Panc1 (cell line): ENCODE measurements around the gene OTOG. TPM values are rescaled to one million over a fixed set of nuclear protein-coding genes. Genes with fewer than 3 reads are reported as not detected.

Source experiments
- ATAC-seq: fragments of 200-7000 bp; cut with Tn5 transposase; 2 replicates; pipeline ENCODE4 v1.9.1; 2020; ENCODE audit warnings: mild to moderate bottlenecking, moderate library complexity
- BruUV-seq: library from RNA; stranded (reverse); fragments of 400-500 nt; replicated peaks from 2 replicates; lab custom pipeline; 2021; lab: Mats Ljungman, UMichigan
- CTCF ChIA-PET: fragments of 300-600 bp; sonication (Branson Sonifier 250); formaldehyde crosslinking; loops from one replicate; lab custom pipeline; 2022; ENCODE audit warnings: antibody characterized with exemption; lab: Charles Lee
- POLR2A ChIA-PET: fragments of 300-600 bp; sonication (Branson Sonifier 250); formaldehyde crosslinking; loops from one replicate; lab custom pipeline; 2022; ENCODE audit warnings: antibody characterized with exemption; lab: Charles Lee
- DNase-seq: peaks from one replicate; pipeline ENCODE4 v3.0.0-alpha.2; 2010; ENCODE audit warnings: low read depth, low spot score
- H3K27ac ChIP-seq: 2 replicates; pipeline ENCODE4 v1.5.1; 2011; ENCODE audit warnings: mild to moderate bottlenecking, low read length, inconsistent platforms
- H3K27me3 ChIP-seq: fragments of 200-500 bp; sonication (Bioruptor generic); 2 replicates; pipeline ENCODE4 v1.6.0; 2014; ENCODE audit warnings: low read length, inconsistent platforms; ENCODE audit not compliant: control insufficient read depth, insufficient read depth
- H3K36me3 ChIP-seq: fragments of 200-500 bp; sonication (Bioruptor generic); 2 replicates; pipeline ENCODE4 v1.5.1; 2014; ENCODE audit warnings: inconsistent platforms, mild to moderate bottlenecking, low read length, moderate library complexity; ENCODE audit not compliant: control insufficient read depth, insufficient read depth
- H3K4me1 ChIP-seq: 2 replicates; pipeline ENCODE4 v1.5.1; 2011; ENCODE audit warnings: inconsistent platforms, mild to moderate bottlenecking, low read length, moderate library complexity; ENCODE audit not compliant: control insufficient read depth, insufficient read depth
- H3K4me3 ChIP-seq, 2 experiments: 2 replicates each; pipeline ENCODE4 v1.5.1; 2011 to 2012; ENCODE audit warnings: low read depth in 2 of 2, low read length in 2 of 2, mild to moderate bottlenecking in 2 of 2, inconsistent platforms in 1 of 2, moderate library complexity in 1 of 2
- H3K9me3 ChIP-seq: fragments of 200-500 bp; sonication (Bioruptor generic); 2 replicates; pipeline ENCODE4 v1.5.1; 2014; ENCODE audit warnings: low read depth, mild to moderate bottlenecking, inconsistent platforms, low read length, moderate library complexity; ENCODE audit not compliant: control insufficient read depth, insufficient read depth
- CTCF ChIP-seq: fragments of 450-650 bp; IDR thresholded peaks from 2 replicates; pipeline ENCODE4 v1.5.1; 2017; ENCODE audit warnings: mild to moderate bottlenecking
- POLR2AphosphoS5 ChIP-seq: IDR thresholded peaks from 2 replicates; pipeline ENCODE4 v1.6.1; 2012; ENCODE audit warnings: mild to moderate bottlenecking, low read depth, low read length, moderate library complexity
- SIN3A ChIP-seq: IDR thresholded peaks from 2 replicates; pipeline ENCODE4 v1.6.1; 2012; ENCODE audit warnings: low read depth, mild to moderate bottlenecking, low read length, moderate library complexity, borderline replicate concordance; ENCODE audit not compliant: insufficient read depth
- TCF7L2 ChIP-seq: IDR thresholded peaks from 2 replicates; pipeline ENCODE4 v1.6.1; 2011; ENCODE audit warnings: mild to moderate bottlenecking, low read depth, low read length, inconsistent platforms
- in situ Hi-C: cut with HindIII; loops from 2 replicates; pipeline ENCODE4 v1.10.0; 2016; ENCODE audit warnings: low sequenced_read_pairs, low pct_unique_long_range_greater_than_20kb
- intact Hi-C: fragments of 100-400 bp; cut with micrococcal nuclease; formaldehyde crosslinking; loops from one replicate; pipeline ENCODE4 v1.10.0; 2022; ENCODE audit not compliant: unreplicated experiment
- total RNA-seq: library from RNA; stranded (reverse); gene quantifications from one replicate; pipeline ENCODE4 v1.2.1, GENCODE V29; 2021; ENCODE audit not compliant: unreplicated experiment
- TF ChIP-seq, protein P1 (sequence below), 2 experiments: IDR thresholded peaks; 2 replicates each; pipeline ENCODE4 v1.6.1; 2011 to 2012; ENCODE audit warnings: low read depth in 2 of 2, control low read depth in 1 of 2, low read length in 1 of 2, mild to moderate bottlenecking in 1 of 2, moderate library complexity in 1 of 2; ENCODE audit not compliant: insufficient read depth in 1 of 2

OTOG gene
- total RNA-seq, 1 experiment from 2014 or later, result not detected

DNA sequence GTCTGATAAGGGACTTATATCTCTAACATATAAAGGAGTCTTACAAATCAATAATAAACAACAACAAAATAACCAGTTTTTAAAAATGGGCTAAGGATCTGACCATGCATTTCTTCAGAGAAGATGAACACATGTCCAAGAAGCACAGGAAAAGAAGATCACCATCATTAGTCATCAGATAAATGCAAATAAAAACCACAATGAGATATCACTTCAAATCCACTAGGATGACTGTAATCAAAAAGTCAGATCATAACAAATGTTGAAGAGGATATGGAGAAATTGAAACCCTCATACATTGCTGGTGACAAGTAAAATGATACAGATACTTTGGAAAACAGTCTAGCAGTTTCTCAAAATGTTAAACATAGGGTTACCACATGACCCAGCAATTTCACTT is 111.2 kb downstream of the OTOG start:
- Histone ChIP-seq H3K27me3 (no peaks in the 10 kb centered on the region; the same call in 1 of the 2 replicates), H3K4me1 (no peaks in the 10 kb centered on the region), H3K9me3 (peaks cover 9% of the 10 kb centered on the region), H3K36me3 (no peaks in the 10 kb centered on the region), H3K4me3 (no peak overlapping the region), H3K27ac (no peak overlapping the region)
- TF ChIP-seq POLR2AphosphoS5, result no peak
- TF ChIP-seq SIN3A, result no peak
- TF ChIP-seq TCF7L2, result no peak
- TF ChIP-seq, protein P1, sequence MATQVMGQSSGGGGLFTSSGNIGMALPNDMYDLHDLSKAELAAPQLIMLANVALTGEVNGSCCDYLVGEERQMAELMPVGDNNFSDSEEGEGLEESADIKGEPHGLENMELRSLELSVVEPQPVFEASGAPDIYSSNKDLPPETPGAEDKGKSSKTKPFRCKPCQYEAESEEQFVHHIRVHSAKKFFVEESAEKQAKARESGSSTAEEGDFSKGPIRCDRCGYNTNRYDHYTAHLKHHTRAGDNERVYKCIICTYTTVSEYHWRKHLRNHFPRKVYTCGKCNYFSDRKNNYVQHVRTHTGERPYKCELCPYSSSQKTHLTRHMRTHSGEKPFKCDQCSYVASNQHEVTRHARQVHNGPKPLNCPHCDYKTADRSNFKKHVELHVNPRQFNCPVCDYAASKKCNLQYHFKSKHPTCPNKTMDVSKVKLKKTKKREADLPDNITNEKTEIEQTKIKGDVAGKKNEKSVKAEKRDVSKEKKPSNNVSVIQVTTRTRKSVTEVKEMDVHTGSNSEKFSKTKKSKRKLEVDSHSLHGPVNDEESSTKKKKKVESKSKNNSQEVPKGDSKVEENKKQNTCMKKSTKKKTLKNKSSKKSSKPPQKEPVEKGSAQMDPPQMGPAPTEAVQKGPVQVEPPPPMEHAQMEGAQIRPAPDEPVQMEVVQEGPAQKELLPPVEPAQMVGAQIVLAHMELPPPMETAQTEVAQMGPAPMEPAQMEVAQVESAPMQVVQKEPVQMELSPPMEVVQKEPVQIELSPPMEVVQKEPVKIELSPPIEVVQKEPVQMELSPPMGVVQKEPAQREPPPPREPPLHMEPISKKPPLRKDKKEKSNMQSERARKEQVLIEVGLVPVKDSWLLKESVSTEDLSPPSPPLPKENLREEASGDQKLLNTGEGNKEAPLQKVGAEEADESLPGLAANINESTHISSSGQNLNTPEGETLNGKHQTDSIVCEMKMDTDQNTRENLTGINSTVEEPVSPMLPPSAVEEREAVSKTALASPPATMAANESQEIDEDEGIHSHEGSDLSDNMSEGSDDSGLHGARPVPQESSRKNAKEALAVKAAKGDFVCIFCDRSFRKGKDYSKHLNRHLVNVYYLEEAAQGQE (IDR thresholded peaks at IDR 0.05; ENCODE audit: insufficient read depth in 1 of 2, low read depth in 2 of 2, low read length in 1 of 2), result no peak
- TF ChIP-seq CTCF, result no peak
- ChIA-PET CTCF (interaction anchor here (0.5 kb wide), 1 partner anchor 77 kb away, joined by 5 read pairs; the partner anchor contains the start of gene KCNC1), POLR2A (no interaction called here)
- no peak for ATAC-seq
- in situ Hi-C loops, result no loop called here
- no peak for DNase-seq
- intact Hi-C loops, result no loop called here
- BruUV-seq, result no TSS peak

- H3K4me3 ChIP-seq, result no peak overlapping the region
Observed at GRCh38 chr11:17668166-17668565, 121.1 kb downstream of the OTOG start.

More at GRCh38 chr11:17668166-17668565, 121.1 kb downstream of the OTOG start:
- Histone ChIP-seq H3K36me3 (no peaks in the 10 kb centered on the region), H3K4me1 (no peaks in the 10 kb centered on the region), H3K27me3 (peaks cover 19% of the 10 kb centered on the region), H3K27ac (no peak overlapping the region), H3K9me3 (no peaks in the 10 kb centered on the region)
- BruUV-seq, result no TSS peak
- ChIA-PET CTCF (no interaction called here), POLR2A (no interaction called here)
- intact Hi-C loops, result no loop called here
- DNase-seq (no peak), ATAC-seq (no peak)
- TF ChIP-seq, protein P1 (IDR thresholded peaks at IDR 0.05; ENCODE audit: insufficient read depth in 1 of 2, low read depth in 2 of 2, low read length in 1 of 2), result no peak
- TF ChIP-seq TCF7L2 (no peak), POLR2AphosphoS5 (no peak)
- in situ Hi-C loops, result no loop called here
